ENCODE data around the gene RAB20.

GRCh38 chr13:110533771-110534670 is 27.5 kb downstream of the RAB20 start:
- TF ChIP-seq, protein P1, sequence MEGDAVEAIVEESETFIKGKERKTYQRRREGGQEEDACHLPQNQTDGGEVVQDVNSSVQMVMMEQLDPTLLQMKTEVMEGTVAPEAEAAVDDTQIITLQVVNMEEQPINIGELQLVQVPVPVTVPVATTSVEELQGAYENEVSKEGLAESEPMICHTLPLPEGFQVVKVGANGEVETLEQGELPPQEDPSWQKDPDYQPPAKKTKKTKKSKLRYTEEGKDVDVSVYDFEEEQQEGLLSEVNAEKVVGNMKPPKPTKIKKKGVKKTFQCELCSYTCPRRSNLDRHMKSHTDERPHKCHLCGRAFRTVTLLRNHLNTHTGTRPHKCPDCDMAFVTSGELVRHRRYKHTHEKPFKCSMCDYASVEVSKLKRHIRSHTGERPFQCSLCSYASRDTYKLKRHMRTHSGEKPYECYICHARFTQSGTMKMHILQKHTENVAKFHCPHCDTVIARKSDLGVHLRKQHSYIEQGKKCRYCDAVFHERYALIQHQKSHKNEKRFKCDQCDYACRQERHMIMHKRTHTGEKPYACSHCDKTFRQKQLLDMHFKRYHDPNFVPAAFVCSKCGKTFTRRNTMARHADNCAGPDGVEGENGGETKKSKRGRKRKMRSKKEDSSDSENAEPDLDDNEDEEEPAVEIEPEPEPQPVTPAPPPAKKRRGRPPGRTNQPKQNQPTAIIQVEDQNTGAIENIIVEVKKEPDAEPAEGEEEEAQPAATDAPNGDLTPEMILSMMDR (optimal IDR thresholded peaks at IDR 0.05 in 1 of 3, IDR thresholded peaks at IDR 0.05 in 1 of 3, conservative IDR thresholded peaks at IDR 0.05 in 1 of 3; ENCODE audit: extremely low read depth in 1 of 3, insufficient read depth in 2 of 3, low read length in 3 of 3) = no peak
- TF ChIP-seq EZH2 (IDR thresholded peaks at IDR 0.05; ENCODE audit: low read length) = no peak

Measured in keratinocyte (primary cell).